ENCODE data around the gene GRID1.

GRCh38 chr10:85673270-85673669 lies 693.3 kb downstream of the GRID1 start:
- TF ChIP-seq CTCF (IDR thresholded peaks at IDR 0.05 in 8 of 11, conservative IDR thresholded peaks at IDR 0.05 in 3 of 11) (no peak), POLR2AphosphoS5 (IDR thresholded peaks at IDR 0.05) (no peak), POLR2A (IDR thresholded peaks at IDR 0.05) (no peak)
